Astrocyte (in vitro differentiated cells and primary cell): Measurements from ENCODE around the gene LRMDA.

Experiments
- EZH2 ChIP-seq: IDR thresholded peaks from 2 replicates; pipeline ENCODE4 v1.6.1; 2012; ENCODE audit warnings: mild to moderate bottlenecking, low read length, inconsistent platforms; ENCODE audit not compliant: insufficient read depth
- TF ChIP-seq, protein P1 (sequence below): IDR thresholded peaks from 2 replicates; pipeline ENCODE4 v1.5.1; 2011; ENCODE audit warnings: low read depth, mild to moderate bottlenecking, inconsistent platforms, low read length, moderate library complexity; ENCODE audit not compliant: insufficient read depth

DNA sequence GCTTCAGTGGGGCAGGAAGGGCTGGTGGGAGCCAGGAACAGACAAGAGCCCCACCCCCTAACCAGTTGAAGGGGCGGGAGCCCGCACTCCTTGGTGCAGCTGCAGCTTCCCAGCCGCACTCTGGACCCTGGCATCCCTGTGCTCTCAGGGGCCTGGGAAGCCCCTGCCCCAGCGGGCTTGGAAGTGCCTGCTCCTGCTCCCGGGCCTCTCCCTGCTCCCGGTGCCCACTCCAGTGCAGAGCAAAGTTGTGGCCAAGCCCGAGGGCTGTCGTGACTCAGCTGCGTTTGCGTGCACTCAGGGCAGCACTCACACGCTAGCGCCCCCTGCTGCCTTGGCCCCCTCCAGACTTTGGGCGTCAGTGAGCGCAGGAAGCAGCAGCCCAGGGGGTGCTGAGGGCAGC is 883.8 kb downstream of the LRMDA start:
- TF ChIP-seq, protein P1, sequence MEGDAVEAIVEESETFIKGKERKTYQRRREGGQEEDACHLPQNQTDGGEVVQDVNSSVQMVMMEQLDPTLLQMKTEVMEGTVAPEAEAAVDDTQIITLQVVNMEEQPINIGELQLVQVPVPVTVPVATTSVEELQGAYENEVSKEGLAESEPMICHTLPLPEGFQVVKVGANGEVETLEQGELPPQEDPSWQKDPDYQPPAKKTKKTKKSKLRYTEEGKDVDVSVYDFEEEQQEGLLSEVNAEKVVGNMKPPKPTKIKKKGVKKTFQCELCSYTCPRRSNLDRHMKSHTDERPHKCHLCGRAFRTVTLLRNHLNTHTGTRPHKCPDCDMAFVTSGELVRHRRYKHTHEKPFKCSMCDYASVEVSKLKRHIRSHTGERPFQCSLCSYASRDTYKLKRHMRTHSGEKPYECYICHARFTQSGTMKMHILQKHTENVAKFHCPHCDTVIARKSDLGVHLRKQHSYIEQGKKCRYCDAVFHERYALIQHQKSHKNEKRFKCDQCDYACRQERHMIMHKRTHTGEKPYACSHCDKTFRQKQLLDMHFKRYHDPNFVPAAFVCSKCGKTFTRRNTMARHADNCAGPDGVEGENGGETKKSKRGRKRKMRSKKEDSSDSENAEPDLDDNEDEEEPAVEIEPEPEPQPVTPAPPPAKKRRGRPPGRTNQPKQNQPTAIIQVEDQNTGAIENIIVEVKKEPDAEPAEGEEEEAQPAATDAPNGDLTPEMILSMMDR = no peak
- TF ChIP-seq EZH2 = no peak
